Astrocyte (in vitro differentiated cells and primary cell): ENCODE results near the gene CEACAM19. TPM values are rescaled to one million over a fixed set of nuclear protein-coding genes. Genes with fewer than 3 reads are reported as not detected.
A peak's percentile ranks its signal among the peaks of the same experiment; 100 is the strongest.

ENCODE experiments used
- DNase-seq: peaks from one replicate; pipeline ENCODE4 v3.0.0-alpha.2; 2010; ENCODE audit warnings: low read depth
- FAIRE-seq: peaks from 2 replicates; lab custom pipeline; 2011; peaks lifted over from hg19 to GRCh38; lab: Jason Lieb, UNC
- H2AFZ ChIP-seq: 2 replicates; pipeline ENCODE4 v1.6.0; 2012; ENCODE audit warnings: low read depth, low read length, inconsistent platforms
- H3K27ac ChIP-seq: 2 replicates; pipeline ENCODE4 v1.5.1; 2011; ENCODE audit warnings: low read depth, low read length, inconsistent platforms
- H3K27me3 ChIP-seq: 2 replicates; pipeline ENCODE4 v1.6.0; 2011; ENCODE audit warnings: low read length, inconsistent platforms; ENCODE audit not compliant: insufficient read depth
- H3K36me3 ChIP-seq: 2 replicates; pipeline ENCODE4 v1.5.1; 2011; ENCODE audit warnings: low read length, inconsistent platforms; ENCODE audit not compliant: insufficient read depth
- H3K4me1 ChIP-seq: 2 replicates; pipeline ENCODE4 v1.5.1; 2011; ENCODE audit warnings: low read length, inconsistent platforms; ENCODE audit not compliant: insufficient read depth
- H3K4me2 ChIP-seq: 2 replicates; pipeline ENCODE4 v1.6.0; 2012; ENCODE audit warnings: low read length, inconsistent platforms
- H3K4me3 ChIP-seq: 2 replicates; pipeline ENCODE4 v1.5.1; 2011; ENCODE audit warnings: low read depth, mild to moderate bottlenecking, low read length, inconsistent platforms; ENCODE audit not compliant: insufficient read depth
- H3K79me2 ChIP-seq: 2 replicates; pipeline ENCODE4 v1.6.0; 2012; ENCODE audit warnings: mild to moderate bottlenecking, low read length, inconsistent platforms; ENCODE audit not compliant: insufficient read depth
- H3K9ac ChIP-seq: 2 replicates; pipeline ENCODE4 v1.6.0; 2012; ENCODE audit warnings: mild to moderate bottlenecking, low read length, inconsistent platforms
- H3K9me3 ChIP-seq: 2 replicates; pipeline ENCODE4 v1.5.1; 2012; ENCODE audit warnings: low read depth, mild to moderate bottlenecking, low read length, inconsistent platforms; ENCODE audit not compliant: insufficient read depth
- H4K20me1 ChIP-seq: 2 replicates; pipeline ENCODE4 v1.6.0; 2012; ENCODE audit warnings: low read length, inconsistent platforms; ENCODE audit not compliant: insufficient read depth
- H3K27ac Mint-ChIP-seq: one replicate; pipeline ENCODE4 v1.8.0; 2021; ENCODE audit warnings: mild to moderate bottlenecking, mixed read lengths; ENCODE audit not compliant: unreplicated experiment
- H3K27me3 Mint-ChIP-seq: one replicate; pipeline ENCODE4 v1.8.0; 2021; ENCODE audit warnings: low read depth, mixed read lengths; ENCODE audit not compliant: unreplicated experiment
- H3K36me3 Mint-ChIP-seq: one replicate; pipeline ENCODE4 v1.8.0; 2021; ENCODE audit warnings: low read depth, mixed read lengths; ENCODE audit not compliant: unreplicated experiment
- H3K4me1 Mint-ChIP-seq: one replicate; pipeline ENCODE4 v1.8.0; 2021; ENCODE audit warnings: low read depth, mixed read lengths; ENCODE audit not compliant: unreplicated experiment
- H3K4me3 Mint-ChIP-seq: one replicate; pipeline ENCODE4 v1.8.0; 2021; ENCODE audit warnings: mild to moderate bottlenecking, moderate library complexity, mixed read lengths; ENCODE audit not compliant: unreplicated experiment
- H3K9me3 Mint-ChIP-seq: one replicate; pipeline ENCODE4 v1.8.0; 2021; ENCODE audit warnings: mild to moderate bottlenecking, mixed read lengths; ENCODE audit not compliant: unreplicated experiment
- CTCF ChIP-seq: IDR thresholded peaks from 2 replicates; pipeline ENCODE4 v1.5.1; 2011; ENCODE audit warnings: low read depth, mild to moderate bottlenecking, inconsistent platforms, low read length, moderate library complexity; ENCODE audit not compliant: insufficient read depth
- EZH2 ChIP-seq: IDR thresholded peaks from 2 replicates; pipeline ENCODE4 v1.6.1; 2012; ENCODE audit warnings: mild to moderate bottlenecking, low read length, inconsistent platforms; ENCODE audit not compliant: insufficient read depth
- total RNA-seq: library from RNA; stranded (reverse); gene quantifications from 2 replicates; pipeline ENCODE4 v1.2.1, GENCODE V29; 2021

Gene CEACAM19
- total RNA-seq, 1 donor from 2014 or later, result 8.0 TPM

GRCh38 chr19:44645407-44646048 lies 25.8 kb upstream of the CEACAM19 start:
- TF ChIP-seq EZH2, result no peak
- no peak for TF ChIP-seq CTCF
- no peaks in the 10 kb centered on the region for H3K9me3 ChIP-seq
- Mint-ChIP-seq H3K27me3 (peaks cover 3% of the 10 kb centered on the region), H3K4me3 (peak overlapping the region; percentile 81), H3K27ac (no peak overlapping the region), H3K36me3 (peaks cover 13% of the 10 kb centered on the region), H3K9me3 (no peaks in the 10 kb centered on the region), H3K4me1 (peaks cover 2% of the 10 kb centered on the region)
- H3K79me2 ChIP-seq, result peaks cover 63% of the 10 kb centered on the region
- peaks cover 24% of the 10 kb centered on the region for H3K4me1 ChIP-seq
- FAIRE-seq, result no peak
- H3K4me3 ChIP-seq, result peak overlapping the region; percentile 22
- H3K9ac ChIP-seq, result no peak overlapping the region
- H3K36me3 ChIP-seq, result peaks cover 19% of the 10 kb centered on the region
- no peak overlapping the region for H2AFZ ChIP-seq
- no peak for DNase-seq
- H3K27me3 ChIP-seq, result no peaks in the 10 kb centered on the region
- no peak overlapping the region for H3K27ac ChIP-seq
- H3K4me2 ChIP-seq, result peak overlapping the region; percentile 82
- H4K20me1 ChIP-seq, result peaks cover 57% of the 10 kb centered on the region

GRCh38 chr19:44646049-44646416 lies 25.2 kb upstream of the CEACAM19 start:
- no peak overlapping the region for H3K27ac Mint-ChIP-seq
- peaks cover 14% of the 10 kb centered on the region for H3K36me3 Mint-ChIP-seq
- Histone ChIP-seq H3K79me2 (peaks cover 66% of the 10 kb centered on the region), H3K9ac (no peak overlapping the region), H2AFZ (no peak overlapping the region), H3K27ac (no peak overlapping the region), H4K20me1 (peaks cover 62% of the 10 kb centered on the region), H3K9me3 (no peaks in the 10 kb centered on the region), H3K4me1 (peaks cover 24% of the 10 kb centered on the region), H3K36me3 (peaks cover 22% of the 10 kb centered on the region), H3K4me2 (peak overlapping the region; percentile 82), H3K27me3 (no peaks in the 10 kb centered on the region), H3K4me3 (no peak overlapping the region)
- H3K27me3 Mint-ChIP-seq, result peaks cover 3% of the 10 kb centered on the region
- H3K4me1 Mint-ChIP-seq, result peaks cover 2% of the 10 kb centered on the region
- DNase-seq (no peak), FAIRE-seq (no peak)
- H3K4me3 Mint-ChIP-seq, result peak overlapping the region; percentile 21
- no peaks in the 10 kb centered on the region for H3K9me3 Mint-ChIP-seq
- TF ChIP-seq CTCF (no peak), EZH2 (no peak)

- no peak overlapping the region for H3K4me3 ChIP-seq
- Mint-ChIP-seq H3K9me3 (no peaks in the 10 kb centered on the region), H3K27me3 (peaks cover 3% of the 10 kb centered on the region), H3K27ac (no peak overlapping the region), H3K4me3 (no peak overlapping the region), H3K4me1 (peaks cover 2% of the 10 kb centered on the region), H3K36me3 (peaks cover 20% of the 10 kb centered on the region)
- no peak overlapping the region for H3K4me2 ChIP-seq
- H4K20me1 ChIP-seq, result peaks cover 70% of the 10 kb centered on the region
- no peak overlapping the region for H2AFZ ChIP-seq
- peaks cover 72% of the 10 kb centered on the region for H3K79me2 ChIP-seq
- TF ChIP-seq CTCF (no peak), EZH2 (no peak)
- no peaks in the 10 kb centered on the region for H3K9me3 ChIP-seq
- H3K27ac ChIP-seq, result no peak overlapping the region
- H3K4me1 ChIP-seq, result peaks cover 24% of the 10 kb centered on the region
- H3K27me3 ChIP-seq, result no peaks in the 10 kb centered on the region
- peaks cover 33% of the 10 kb centered on the region for H3K36me3 ChIP-seq
- DNase-seq (no peak), FAIRE-seq (no peak)
- H3K9ac ChIP-seq, result no peak overlapping the region
Measured at GRCh38 chr19:44647144-44647543, 24.1 kb upstream of the CEACAM19 start.
